GM21717 (cell line): Measurements from ENCODE around the gene MFSD6L.

Experiments used
- ATAC-seq: cut with Tn5 transposase; IDR thresholded peaks from one replicate; pipeline ENCODE4 v1.9.1; 2021; ENCODE audit warnings: mild to moderate bottlenecking, moderate library complexity; ENCODE audit not compliant: unreplicated experiment

The MFSD6L gene

GRCh38 chr17:8747742-8748141, 51.4 kb downstream of the MFSD6L start:
- no peak for ATAC-seq
